Measurements from ENCODE around the gene AQR.

AQR gene

DNA sequence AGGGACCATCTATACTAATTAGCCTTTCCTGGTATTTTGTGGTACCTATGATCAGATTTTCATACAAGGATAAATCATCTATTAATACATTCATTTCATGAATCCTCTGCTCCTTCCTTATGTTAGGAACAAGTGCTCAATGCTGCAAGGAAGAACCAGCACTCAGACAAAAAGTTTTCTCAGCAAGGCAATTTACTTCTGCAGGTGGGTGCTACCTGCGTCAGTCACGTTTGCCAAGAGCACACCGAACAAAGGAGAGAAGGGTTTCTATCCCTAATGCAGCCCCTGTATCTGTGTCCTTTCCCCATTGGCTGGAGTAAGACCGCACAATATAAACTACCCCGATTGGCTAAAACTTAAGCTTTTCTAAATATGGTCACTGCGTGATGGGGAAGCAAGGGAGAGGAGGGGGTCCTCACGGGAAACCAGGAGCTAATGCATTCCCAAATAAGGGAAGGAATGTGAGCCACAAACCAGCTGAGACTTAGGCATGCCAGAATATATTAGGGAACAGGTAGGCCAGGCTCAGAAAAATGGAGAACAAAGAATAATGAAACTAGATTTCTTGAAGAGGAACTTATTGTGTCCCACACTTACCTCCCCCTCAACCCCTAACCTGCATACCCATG is 76.5 kb downstream of the AQR start:
- Histone ChIP-seq H3K27ac (ENCODE audit: low read depth, low read length) (no peak overlapping the region), H3K36me3 (ENCODE audit: control insufficient read depth in 5 of 5, insufficient read depth in 5 of 5, low read length in 5 of 5) (peaks cover 39 to 66% (median 51%) of the 10 kb centered on the region in 5 donors), H3K9me3 (ENCODE audit: control insufficient read depth in 5 of 5, low read length in 5 of 5) (peaks cover 0 to 12% (median 3%) of the 10 kb centered on the region in 5 donors), H3K9ac (ENCODE audit: low read length in 5 of 5) (no peak overlapping the region), H3K4me3 (ENCODE audit: low read depth in 1 of 5, low read length in 5 of 5) (no peak overlapping the region), H3K4me1 (ENCODE audit: control insufficient read depth in 5 of 5, insufficient read depth in 5 of 5, low read length in 5 of 5) (no peaks in the 10 kb centered on the region), H3K27me3 (ENCODE audit: control insufficient read depth in 5 of 5, insufficient read depth in 4 of 5, low read length in 5 of 5) (no peaks in the 10 kb centered on the region)

DNA sequence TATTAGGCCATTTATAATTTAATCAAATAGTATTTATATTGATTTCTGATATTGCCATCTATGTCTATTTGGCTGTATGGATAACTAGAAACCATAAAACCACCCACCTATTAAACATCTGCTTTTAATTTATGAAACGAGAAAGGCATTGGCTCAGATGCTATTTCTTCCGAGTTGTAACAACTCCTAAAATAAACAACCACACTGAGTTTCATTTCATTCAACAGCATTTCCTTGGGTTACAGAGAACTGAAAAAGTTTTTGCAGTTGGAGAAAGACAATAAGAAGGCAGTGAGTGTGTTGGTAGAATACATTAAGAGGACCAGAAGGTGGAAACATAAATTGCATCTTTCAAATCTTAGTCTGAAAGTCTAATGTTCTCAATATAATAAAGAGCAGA is 79.1 kb downstream of the AQR start:
- H3K36me3 ChIP-seq (ENCODE audit: control insufficient read depth in 5 of 5, insufficient read depth in 5 of 5, low read length in 5 of 5): peaks cover 34 to 61% (median 47%) of the 10 kb centered on the region in 5 donors
- no peaks in the 10 kb centered on the region for H3K4me1 ChIP-seq (ENCODE audit: control insufficient read depth in 5 of 5, insufficient read depth in 5 of 5, low read length in 5 of 5)
- H3K9ac ChIP-seq (ENCODE audit: low read length in 5 of 5): no peak overlapping the region
- no peaks in the 10 kb centered on the region for H3K27me3 ChIP-seq (ENCODE audit: control insufficient read depth in 5 of 5, insufficient read depth in 4 of 5, low read length in 5 of 5)
- H3K9me3 ChIP-seq (ENCODE audit: control insufficient read depth in 5 of 5, low read length in 5 of 5): peaks cover 0 to 12% (median 3%) of the 10 kb centered on the region in 5 donors
- H3K27ac ChIP-seq (ENCODE audit: low read depth, low read length): no peak overlapping the region
- H3K4me3 ChIP-seq (ENCODE audit: low read depth in 1 of 5, low read length in 5 of 5): no peak overlapping the region

DNA sequence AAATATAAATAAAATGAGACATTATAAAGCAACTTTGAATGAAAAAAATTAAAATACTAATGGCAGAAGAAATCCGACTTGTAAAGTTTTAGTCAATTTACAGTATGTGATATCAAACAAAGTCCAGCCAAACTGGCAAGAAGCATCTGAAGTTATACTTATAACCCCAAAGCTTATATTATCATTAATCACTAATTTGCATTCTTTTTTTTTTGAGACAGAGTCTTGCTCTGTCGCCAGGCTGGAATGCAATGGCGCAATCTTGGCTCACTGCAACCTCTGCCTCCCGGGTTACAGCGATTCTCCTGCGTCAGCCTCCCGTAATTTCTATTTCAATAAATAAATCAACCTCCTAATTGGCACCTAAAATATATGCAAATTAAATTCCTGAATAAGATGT is 80.1 kb downstream of the AQR start:
- Histone ChIP-seq H3K4me3 (ENCODE audit: low read depth in 1 of 5, low read length in 5 of 5) (no peak overlapping the region), H3K9ac (ENCODE audit: low read length in 5 of 5) (no peak overlapping the region), H3K27me3 (ENCODE audit: control insufficient read depth in 5 of 5, insufficient read depth in 4 of 5, low read length in 5 of 5) (no peaks in the 10 kb centered on the region), H3K36me3 (ENCODE audit: control insufficient read depth in 5 of 5, insufficient read depth in 5 of 5, low read length in 5 of 5) (peaks cover 34 to 67% (median 48%) of the 10 kb centered on the region in 5 donors), H3K9me3 (ENCODE audit: control insufficient read depth in 5 of 5, low read length in 5 of 5) (peaks cover 0 to 12% (median 3%) of the 10 kb centered on the region in 5 donors), H3K27ac (ENCODE audit: low read depth, low read length) (no peak overlapping the region), H3K4me1 (ENCODE audit: control insufficient read depth in 5 of 5, insufficient read depth in 5 of 5, low read length in 5 of 5) (no peaks in the 10 kb centered on the region)

DNA sequence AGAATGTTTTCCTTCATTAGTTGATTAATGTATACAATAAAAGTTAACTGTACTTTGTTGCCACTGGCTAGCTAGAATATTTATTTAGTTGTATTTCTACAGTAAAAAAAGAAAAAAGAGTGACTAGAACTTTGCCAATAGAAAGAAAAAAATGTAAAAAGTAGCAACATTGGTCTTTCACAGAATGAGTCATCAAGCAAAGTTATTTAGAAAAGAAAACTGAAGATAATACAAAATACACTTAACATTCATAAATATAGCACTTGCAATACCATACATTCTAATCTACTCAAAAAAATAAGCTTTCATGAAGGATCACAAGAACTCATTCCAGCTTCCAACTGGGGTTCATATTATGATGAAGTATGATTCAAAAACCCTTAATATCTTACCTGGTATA is 83.4 kb downstream of the AQR start:
- no peaks in the 10 kb centered on the region for H3K9me3 ChIP-seq (ENCODE audit: control insufficient read depth in 5 of 5, low read length in 5 of 5)
- no peaks in the 10 kb centered on the region for H3K27me3 ChIP-seq (ENCODE audit: control insufficient read depth in 5 of 5, insufficient read depth in 4 of 5, low read length in 5 of 5)
- H3K36me3 ChIP-seq (ENCODE audit: control insufficient read depth in 5 of 5, insufficient read depth in 5 of 5, low read length in 5 of 5): peaks cover 38 to 62% (median 46%) of the 10 kb centered on the region in 5 donors
- H3K27ac ChIP-seq (ENCODE audit: low read depth, low read length): no peak overlapping the region
- no peak overlapping the region for H3K4me3 ChIP-seq (ENCODE audit: low read depth in 1 of 5, low read length in 5 of 5)
- no peaks in the 10 kb centered on the region for H3K4me1 ChIP-seq (ENCODE audit: control insufficient read depth in 5 of 5, insufficient read depth in 5 of 5, low read length in 5 of 5)
- H3K9ac ChIP-seq (ENCODE audit: low read length in 5 of 5): no peak overlapping the region

DNA sequence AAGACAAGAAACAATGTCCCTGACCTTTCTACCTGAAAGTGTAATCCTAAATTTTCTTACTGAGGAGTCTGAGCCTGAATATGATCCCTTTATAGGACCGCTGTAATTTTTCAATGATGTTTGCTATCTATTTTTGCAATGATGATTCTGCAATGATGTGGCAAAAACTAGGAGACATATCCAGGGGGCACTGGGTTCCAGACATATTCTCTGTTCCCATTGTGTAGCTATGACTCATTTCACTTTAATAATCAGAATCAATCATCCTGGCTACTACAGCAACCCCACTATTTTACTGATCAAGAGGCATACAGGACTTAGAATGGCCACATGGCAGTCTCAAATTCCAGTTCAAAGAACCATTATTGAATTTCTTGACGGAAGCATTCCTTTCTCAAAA is 85.9 kb downstream of the AQR start:
- Histone ChIP-seq H3K4me3 (ENCODE audit: low read depth in 1 of 5, low read length in 5 of 5) (no peak overlapping the region), H3K27me3 (ENCODE audit: control insufficient read depth in 5 of 5, insufficient read depth in 4 of 5, low read length in 5 of 5) (no peaks in the 10 kb centered on the region), H3K9ac (ENCODE audit: low read length in 5 of 5) (no peak overlapping the region), H3K27ac (ENCODE audit: low read depth, low read length) (no peak overlapping the region), H3K9me3 (ENCODE audit: control insufficient read depth in 5 of 5, low read length in 5 of 5) (no peaks in the 10 kb centered on the region), H3K4me1 (ENCODE audit: control insufficient read depth in 5 of 5, insufficient read depth in 5 of 5, low read length in 5 of 5) (no peaks in the 10 kb centered on the region), H3K36me3 (ENCODE audit: control insufficient read depth in 5 of 5, insufficient read depth in 5 of 5, low read length in 5 of 5) (peaks cover 44 to 74% (median 55%) of the 10 kb centered on the region in 5 donors)

DNA sequence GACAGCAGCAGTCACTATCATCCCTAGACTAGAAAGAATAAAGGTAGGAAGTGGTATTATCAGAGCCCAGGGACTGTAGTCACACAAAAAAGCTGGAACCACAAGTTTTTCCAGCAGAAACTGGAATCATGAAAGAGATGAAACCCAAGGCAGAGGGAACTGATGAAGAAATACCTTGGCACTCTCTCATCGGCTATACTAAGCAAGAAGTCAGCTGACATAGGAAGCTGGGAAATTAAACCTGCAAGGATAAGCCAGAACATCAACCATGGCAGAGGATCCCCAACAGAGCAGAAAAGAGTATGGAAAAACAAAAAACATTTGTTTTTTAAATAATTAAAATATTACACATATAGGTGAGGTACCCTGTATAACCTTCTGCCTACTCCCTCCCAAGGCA is 86.5 kb downstream of the AQR start:
- peaks cover 41 to 71% (median 56%) of the 10 kb centered on the region in 5 donors for H3K36me3 ChIP-seq (ENCODE audit: control insufficient read depth in 5 of 5, insufficient read depth in 5 of 5, low read length in 5 of 5)
- H3K9ac ChIP-seq (ENCODE audit: low read length in 5 of 5): no peak overlapping the region
- H3K4me1 ChIP-seq (ENCODE audit: control insufficient read depth in 5 of 5, insufficient read depth in 5 of 5, low read length in 5 of 5): no peaks in the 10 kb centered on the region
- H3K4me3 ChIP-seq (ENCODE audit: low read depth in 1 of 5, low read length in 5 of 5): no peak overlapping the region
- no peak overlapping the region for H3K27ac ChIP-seq (ENCODE audit: low read depth, low read length)
- H3K27me3 ChIP-seq (ENCODE audit: control insufficient read depth in 5 of 5, insufficient read depth in 4 of 5, low read length in 5 of 5): no peaks in the 10 kb centered on the region
- no peaks in the 10 kb centered on the region for H3K9me3 ChIP-seq (ENCODE audit: control insufficient read depth in 5 of 5, low read length in 5 of 5)

DNA sequence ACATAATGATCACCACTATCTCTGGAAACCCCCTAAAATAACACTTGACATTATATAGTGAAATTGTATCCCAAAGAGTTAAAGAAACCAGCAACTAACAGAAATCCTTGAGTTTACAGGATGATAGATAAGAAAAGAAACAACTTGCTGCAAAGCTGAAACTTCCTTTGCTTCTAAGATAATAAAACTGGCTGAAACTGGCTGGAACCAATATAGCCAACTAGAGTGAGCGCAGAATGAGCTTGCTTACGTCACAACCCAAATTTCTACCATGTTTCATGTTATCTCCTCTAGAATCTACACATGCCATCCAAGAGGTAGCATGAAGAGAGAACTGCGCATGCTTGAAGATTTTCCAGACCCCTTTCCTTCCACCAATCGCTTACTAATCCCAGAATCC is 90.4 kb downstream of the AQR start:
- H3K27me3 ChIP-seq (ENCODE audit: control insufficient read depth in 5 of 5, insufficient read depth in 4 of 5, low read length in 5 of 5): no peaks in the 10 kb centered on the region
- peaks cover 46 to 60% (median 53%) of the 10 kb centered on the region in 5 donors for H3K36me3 ChIP-seq (ENCODE audit: control insufficient read depth in 5 of 5, insufficient read depth in 5 of 5, low read length in 5 of 5)
- no peaks in the 10 kb centered on the region for H3K4me1 ChIP-seq (ENCODE audit: control insufficient read depth in 5 of 5, insufficient read depth in 5 of 5, low read length in 5 of 5)
- no peak overlapping the region for H3K27ac ChIP-seq (ENCODE audit: low read depth, low read length)
- no peak overlapping the region for H3K4me3 ChIP-seq (ENCODE audit: low read depth in 1 of 5, low read length in 5 of 5)
- H3K9me3 ChIP-seq (ENCODE audit: control insufficient read depth in 5 of 5, low read length in 5 of 5): no peaks in the 10 kb centered on the region
- no peak overlapping the region for H3K9ac ChIP-seq (ENCODE audit: low read length in 5 of 5)

DNA sequence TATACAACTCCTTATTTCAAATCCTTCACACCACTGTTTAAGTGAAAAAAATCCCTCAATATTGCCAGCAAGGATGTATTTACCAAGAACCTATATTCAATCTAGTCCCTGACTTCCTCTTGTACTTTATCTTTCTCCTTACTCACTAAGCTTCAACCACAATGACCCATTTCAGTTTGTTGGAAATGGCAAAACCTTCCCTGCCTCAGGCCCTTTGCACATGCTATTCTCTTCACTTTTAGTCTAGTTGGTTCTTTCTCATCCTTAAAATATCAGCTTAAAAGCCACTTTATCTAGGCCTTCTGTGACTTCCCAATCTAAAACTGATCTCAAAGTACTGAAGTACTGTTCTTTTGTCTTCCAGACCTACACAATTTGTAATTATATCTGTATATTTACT is 92.9 kb downstream of the AQR start:
- no peak overlapping the region for H3K27ac ChIP-seq (ENCODE audit: low read depth, low read length)
- H3K9me3 ChIP-seq (ENCODE audit: control insufficient read depth in 5 of 5, low read length in 5 of 5): no peaks in the 10 kb centered on the region
- H3K9ac ChIP-seq (ENCODE audit: low read length in 5 of 5): no peak overlapping the region
- H3K36me3 ChIP-seq (ENCODE audit: control insufficient read depth in 5 of 5, insufficient read depth in 5 of 5, low read length in 5 of 5): peaks cover 44 to 60% (median 54%) of the 10 kb centered on the region in 5 donors
- H3K4me1 ChIP-seq (ENCODE audit: control insufficient read depth in 5 of 5, insufficient read depth in 5 of 5, low read length in 5 of 5): no peaks in the 10 kb centered on the region
- H3K27me3 ChIP-seq (ENCODE audit: control insufficient read depth in 5 of 5, insufficient read depth in 4 of 5, low read length in 5 of 5): no peaks in the 10 kb centered on the region
- no peak overlapping the region for H3K4me3 ChIP-seq (ENCODE audit: low read depth in 1 of 5, low read length in 5 of 5)

DNA sequence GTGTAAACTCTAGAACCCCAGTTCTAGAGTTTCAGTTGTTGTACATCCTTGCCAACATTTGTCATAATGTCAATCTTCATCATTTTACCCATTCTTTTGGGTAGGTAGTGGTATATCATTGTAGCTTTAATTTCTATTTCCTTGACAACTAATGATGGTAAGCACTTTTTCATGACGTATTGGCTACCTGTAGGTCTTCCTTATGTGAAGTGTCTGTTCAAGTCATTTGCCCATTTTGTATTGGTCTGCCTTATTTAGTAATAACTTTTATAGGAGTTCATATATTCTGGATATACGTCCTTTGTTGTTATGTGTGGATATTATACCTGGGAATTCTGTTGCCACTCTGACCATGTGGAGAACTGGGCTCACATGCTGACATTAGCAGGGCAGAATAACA is 100.4 kb downstream of the AQR start:
- Histone ChIP-seq H3K9ac (ENCODE audit: low read length in 5 of 5) (no peak overlapping the region), H3K4me3 (ENCODE audit: low read depth in 1 of 5, low read length in 5 of 5) (no peak overlapping the region), H3K27ac (ENCODE audit: low read depth, low read length) (no peak overlapping the region), H3K4me1 (ENCODE audit: control insufficient read depth in 5 of 5, insufficient read depth in 5 of 5, low read length in 5 of 5) (no peaks in the 10 kb centered on the region), H3K27me3 (ENCODE audit: control insufficient read depth in 5 of 5, insufficient read depth in 4 of 5, low read length in 5 of 5) (no peaks in the 10 kb centered on the region), H3K36me3 (ENCODE audit: control insufficient read depth in 5 of 5, insufficient read depth in 5 of 5, low read length in 5 of 5) (peaks cover 42 to 71% (median 52%) of the 10 kb centered on the region in 5 donors), H3K9me3 (ENCODE audit: control insufficient read depth in 5 of 5, low read length in 5 of 5) (peaks cover 0 to 4% (median 0%) of the 10 kb centered on the region in 5 donors)

DNA sequence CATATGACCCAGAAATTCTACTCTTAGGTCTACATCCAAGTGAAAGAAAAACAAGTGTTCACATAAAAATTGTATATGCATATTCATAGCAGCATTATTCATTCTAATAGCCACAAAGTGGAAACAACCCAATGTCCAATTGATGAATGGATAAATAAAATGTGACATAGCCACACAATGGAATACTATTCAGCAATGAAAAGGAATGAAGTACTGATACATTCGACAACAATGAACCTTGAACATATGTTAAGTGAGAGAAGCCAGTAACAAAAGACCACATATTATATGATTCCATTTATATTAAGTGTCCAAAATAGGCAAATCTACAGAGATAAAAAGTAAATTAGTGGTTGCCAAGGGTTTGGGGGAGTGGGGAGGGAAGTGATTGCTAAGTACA is 104.0 kb downstream of the AQR start:
- no peak overlapping the region for H3K4me3 ChIP-seq (ENCODE audit: low read depth in 1 of 5, low read length in 5 of 5)
- H3K27me3 ChIP-seq (ENCODE audit: control insufficient read depth in 5 of 5, insufficient read depth in 4 of 5, low read length in 5 of 5): no peaks in the 10 kb centered on the region
- peaks cover 0 to 4% (median 0%) of the 10 kb centered on the region in 5 donors for H3K9me3 ChIP-seq (ENCODE audit: control insufficient read depth in 5 of 5, low read length in 5 of 5)
- H3K4me1 ChIP-seq (ENCODE audit: control insufficient read depth in 5 of 5, insufficient read depth in 5 of 5, low read length in 5 of 5): no peaks in the 10 kb centered on the region
- H3K27ac ChIP-seq (ENCODE audit: low read depth, low read length): no peak overlapping the region
- peaks cover 47 to 69% (median 59%) of the 10 kb centered on the region in 5 donors for H3K36me3 ChIP-seq (ENCODE audit: control insufficient read depth in 5 of 5, insufficient read depth in 5 of 5, low read length in 5 of 5)
- H3K9ac ChIP-seq (ENCODE audit: low read length in 5 of 5): no peak overlapping the region

Measured in subcutaneous abdominal adipose tissue (tissue), 5 donors.